AG10803 (cell line): ENCODE measurements around the gene ZNF319.

ENCODE experiments used
- DNase-seq: peaks from one replicate; pipeline ENCODE4 v3.0.0; 2010; ENCODE audit warnings: low read depth
- H3K4me3 ChIP-seq: 2 replicates; pipeline ENCODE4 v1.5.1; 2011; ENCODE audit warnings: mild to moderate bottlenecking, low read length, control low read depth
- TF ChIP-seq, protein P1 (sequence below): conservative IDR thresholded peaks from 2 replicates; pipeline ENCODE4 v1.5.1; 2011; ENCODE audit warnings: mild to moderate bottlenecking, low read length, control low read depth, inconsistent platforms

ZNF319 gene

DNA sequence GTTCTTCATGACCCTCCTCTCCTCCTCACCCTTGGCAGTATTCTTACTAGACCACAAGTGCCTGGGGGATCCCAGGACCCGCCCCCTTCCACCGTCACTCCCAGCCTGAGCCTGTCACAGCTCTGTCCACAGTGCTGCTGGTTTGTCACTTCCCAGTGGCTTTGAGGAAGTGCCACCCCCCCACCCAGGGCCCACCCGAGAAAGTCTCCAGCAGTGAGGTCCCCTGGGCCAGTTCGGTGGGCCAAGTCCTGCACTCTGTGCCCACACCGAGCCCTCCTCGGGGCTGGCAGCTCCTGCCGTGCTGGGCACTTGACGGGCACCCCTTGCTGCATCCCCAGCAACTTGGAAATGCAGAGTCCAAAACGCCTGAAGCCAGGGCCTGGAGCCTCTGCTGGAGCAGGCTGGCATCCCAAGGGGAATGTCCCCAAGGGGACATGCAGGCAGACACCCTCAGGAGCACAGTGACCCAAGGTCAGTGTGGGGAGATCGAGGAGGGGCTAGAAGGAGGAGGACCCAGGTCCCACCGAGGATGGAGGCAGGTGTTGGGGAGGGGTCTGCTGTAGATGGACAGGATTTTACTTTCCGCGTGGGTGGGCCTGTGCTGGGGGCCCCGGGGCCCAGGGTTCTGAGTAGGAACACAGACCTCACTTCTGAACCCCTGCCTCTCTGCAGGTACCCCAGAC, 40.6 kb upstream of the ZNF319 start:
- TF ChIP-seq, protein P1, sequence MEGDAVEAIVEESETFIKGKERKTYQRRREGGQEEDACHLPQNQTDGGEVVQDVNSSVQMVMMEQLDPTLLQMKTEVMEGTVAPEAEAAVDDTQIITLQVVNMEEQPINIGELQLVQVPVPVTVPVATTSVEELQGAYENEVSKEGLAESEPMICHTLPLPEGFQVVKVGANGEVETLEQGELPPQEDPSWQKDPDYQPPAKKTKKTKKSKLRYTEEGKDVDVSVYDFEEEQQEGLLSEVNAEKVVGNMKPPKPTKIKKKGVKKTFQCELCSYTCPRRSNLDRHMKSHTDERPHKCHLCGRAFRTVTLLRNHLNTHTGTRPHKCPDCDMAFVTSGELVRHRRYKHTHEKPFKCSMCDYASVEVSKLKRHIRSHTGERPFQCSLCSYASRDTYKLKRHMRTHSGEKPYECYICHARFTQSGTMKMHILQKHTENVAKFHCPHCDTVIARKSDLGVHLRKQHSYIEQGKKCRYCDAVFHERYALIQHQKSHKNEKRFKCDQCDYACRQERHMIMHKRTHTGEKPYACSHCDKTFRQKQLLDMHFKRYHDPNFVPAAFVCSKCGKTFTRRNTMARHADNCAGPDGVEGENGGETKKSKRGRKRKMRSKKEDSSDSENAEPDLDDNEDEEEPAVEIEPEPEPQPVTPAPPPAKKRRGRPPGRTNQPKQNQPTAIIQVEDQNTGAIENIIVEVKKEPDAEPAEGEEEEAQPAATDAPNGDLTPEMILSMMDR = no peak

DNA sequence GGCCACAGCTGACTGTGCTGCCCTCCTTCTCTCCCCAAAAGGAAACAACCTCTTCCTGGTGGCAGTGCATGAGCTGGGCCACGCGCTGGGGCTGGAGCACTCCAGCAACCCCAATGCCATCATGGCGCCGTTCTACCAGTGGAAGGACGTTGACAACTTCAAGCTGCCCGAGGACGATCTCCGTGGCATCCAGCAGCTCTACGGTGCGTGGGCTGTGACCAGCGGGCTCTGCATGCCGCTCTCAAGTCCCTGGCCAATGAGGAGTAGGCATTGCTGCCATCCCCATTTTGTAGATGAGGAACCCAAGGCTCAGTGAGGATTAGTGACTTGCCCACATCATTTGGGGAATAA, 40.0 kb upstream of the ZNF319 start:
- TF ChIP-seq, protein P1 = no peak
- H3K4me3 ChIP-seq = no peak overlapping the region
- no peak for DNase-seq

More for the DNA sequence above, 40.6 kb upstream of the ZNF319 start:
- no peak for DNase-seq
- H3K4me3 ChIP-seq = no peak overlapping the region

DNA sequence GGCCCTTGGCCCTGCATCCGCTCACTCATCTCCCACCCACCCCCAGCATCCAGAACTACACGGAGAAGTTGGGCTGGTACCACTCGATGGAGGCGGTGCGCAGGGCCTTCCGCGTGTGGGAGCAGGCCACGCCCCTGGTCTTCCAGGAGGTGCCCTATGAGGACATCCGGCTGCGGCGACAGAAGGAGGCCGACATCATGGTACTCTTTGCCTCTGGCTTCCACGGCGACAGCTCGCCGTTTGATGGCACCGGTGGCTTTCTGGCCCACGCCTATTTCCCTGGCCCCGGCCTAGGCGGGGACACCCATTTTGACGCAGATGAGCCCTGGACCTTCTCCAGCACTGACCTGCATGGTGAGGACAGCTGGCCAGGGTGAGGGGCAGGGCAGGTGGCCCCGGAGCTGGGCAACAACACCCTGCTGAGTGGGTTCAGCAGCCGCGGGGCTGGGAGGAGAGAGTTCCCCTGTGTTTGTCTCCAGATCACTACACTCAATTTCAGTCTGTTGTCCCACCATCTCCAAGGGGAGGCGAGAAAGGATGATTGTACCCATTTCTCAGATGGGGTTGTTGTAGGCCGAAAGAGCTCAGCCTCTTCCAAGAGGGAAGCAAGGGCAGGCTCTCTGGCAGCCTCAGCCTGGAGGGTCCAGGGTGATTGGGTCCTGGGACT, 39.5 kb upstream of the ZNF319 start:
- no peak overlapping the region for H3K4me3 ChIP-seq
- TF ChIP-seq, protein P1 = no peak
- no peak for DNase-seq

DNA sequence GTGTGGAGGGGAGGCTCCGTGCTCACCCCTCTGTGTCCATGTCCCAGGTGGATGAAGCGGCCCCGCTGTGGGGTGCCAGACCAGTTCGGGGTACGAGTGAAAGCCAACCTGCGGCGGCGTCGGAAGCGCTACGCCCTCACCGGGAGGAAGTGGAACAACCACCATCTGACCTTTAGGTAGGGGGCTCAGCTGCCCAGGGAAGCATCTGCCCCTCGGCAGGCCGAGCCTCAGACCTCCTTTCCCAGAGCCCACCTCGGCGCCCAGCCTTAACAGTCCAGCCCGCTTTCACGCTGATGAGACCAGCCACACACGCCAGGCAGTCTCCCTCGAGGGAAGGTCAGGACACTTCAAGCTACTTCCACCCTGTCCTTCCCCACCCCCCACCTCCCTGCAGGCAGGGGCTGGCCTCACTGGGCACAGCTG, 37.8 kb upstream of the ZNF319 start:
- no peak for DNase-seq
- TF ChIP-seq, protein P1 = no peak
- H3K4me3 ChIP-seq = no peak overlapping the region

DNA sequence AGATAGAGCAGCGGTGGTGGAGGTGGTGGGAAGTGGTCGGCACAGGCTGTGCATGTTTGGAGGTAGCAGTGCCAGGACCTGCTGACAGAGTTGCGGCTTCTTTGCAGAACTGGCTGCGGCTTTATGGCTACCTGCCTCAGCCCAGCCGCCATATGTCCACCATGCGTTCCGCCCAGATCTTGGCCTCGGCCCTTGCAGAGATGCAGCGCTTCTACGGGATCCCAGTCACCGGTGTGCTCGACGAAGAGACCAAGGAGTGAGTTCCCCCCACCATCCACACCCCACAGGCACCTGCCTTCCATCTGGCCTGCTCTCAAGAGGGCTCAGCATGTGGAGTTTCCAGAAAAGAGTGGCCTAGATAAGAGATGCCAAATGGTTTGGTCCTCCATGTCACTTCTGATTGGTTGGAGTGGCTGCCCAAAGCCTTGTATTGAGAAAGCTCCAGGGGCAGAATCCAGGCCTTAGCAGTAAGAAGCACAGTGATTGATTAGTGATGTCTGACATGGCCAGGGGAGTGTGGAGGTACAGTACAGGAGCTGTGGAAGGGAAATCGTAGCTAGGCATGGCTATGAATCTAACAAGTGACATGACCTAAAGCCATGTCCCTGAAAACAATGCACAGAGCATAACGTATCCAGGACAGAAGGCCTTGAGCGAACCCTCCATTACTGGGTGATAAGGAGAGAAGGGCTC, 37.0 kb upstream of the ZNF319 start:
- TF ChIP-seq, protein P1 = no peak
- no peak overlapping the region for H3K4me3 ChIP-seq
- no peak for DNase-seq

DNA sequence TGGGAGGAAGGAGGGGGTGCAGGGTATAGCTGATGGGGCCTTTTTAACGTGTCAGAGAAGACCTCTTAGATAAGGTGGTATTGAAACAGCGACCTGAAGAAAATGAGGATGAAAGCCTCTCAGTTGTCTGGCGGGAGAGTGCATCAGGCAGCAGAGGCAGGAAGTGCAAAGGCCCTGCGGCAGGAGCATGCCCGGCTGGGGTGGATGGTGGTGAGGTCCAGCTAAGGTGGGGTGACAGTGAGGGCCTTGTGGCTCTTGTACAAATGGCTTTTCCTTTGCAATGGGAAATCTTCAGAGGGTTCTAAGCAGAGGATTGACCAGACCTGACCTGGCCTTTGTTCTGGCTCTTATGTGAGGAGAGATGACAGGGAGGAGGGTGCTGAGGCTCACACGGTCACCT, 36.5 kb upstream of the ZNF319 start:
- DNase-seq = no peak
- TF ChIP-seq, protein P1 = no peak
- H3K4me3 ChIP-seq = no peak overlapping the region
